Right lobe of liver (tissue), 6 donors: Measurements from ENCODE around the gene CALU. TPM values are rescaled to one million over a fixed set of nuclear protein-coding genes. Genes with fewer than 3 reads are reported as not detected.

Source experiments
- ATAC-seq, 4 donors: fragments of 200-7000 bp; cut with Tn5 transposase; one replicate each; pipeline ENCODE4 v1.9.1; 2020; ENCODE audit warnings: mild to moderate bottlenecking in 4 of 4, moderate library complexity in 4 of 4
- DNase-seq, 3 donors: peaks; one replicate each; pipeline ENCODE4 v3.0.0-alpha.2; 2020
- H3K27ac ChIP-seq, 3 donors: fragments of 200-600 bp; one replicate each; pipeline ENCODE4 v1.8.0; 2022
- H3K27me3 ChIP-seq, 2 donors: fragments of 200-600 bp; one replicate each; pipeline ENCODE4 v1.8.0; 2022
- H3K36me3 ChIP-seq, 4 donors: fragments of 200-600 bp; sonication (generic) in 1 of 4; one replicate each; pipeline versions ENCODE4 v1.5.1 to v1.8.0; 2017 to 2022; ENCODE audit warnings: control low read depth in 1 of 4
- H3K4me1 ChIP-seq, 4 donors: fragments of 200-600 bp; sonication (generic) in 1 of 4; one replicate each; pipeline versions ENCODE4 v1.5.1 to v1.8.0; 2017 to 2022; ENCODE audit warnings: control low read depth in 1 of 4
- H3K4me3 ChIP-seq, 3 donors: fragments of 200-600 bp; one replicate each; pipeline ENCODE4 v1.8.0; 2022
- H3K9me3 ChIP-seq, 4 donors: fragments of 200-600 bp; sonication (generic) in 1 of 4; one replicate each; pipeline versions ENCODE4 v1.5.1 to v1.8.0; 2017 to 2022; ENCODE audit warnings: control low read depth in 1 of 4
- CTCF ChIP-seq, 4 donors: fragments of 200-600 bp in 3 of 4; fragments of 450-650 bp in 1 of 4; IDR thresholded peaks; one replicate each; pipeline versions ENCODE4 v1.5.1 to v1.8.0; 2016 to 2022; ENCODE audit warnings: antibody characterized with exemption in 4 of 4, mild to moderate bottlenecking in 2 of 4
- POLR2A ChIP-seq: fragments of 450-650 bp; IDR thresholded peaks from one replicate; pipeline ENCODE4 v1.6.1; 2017; ENCODE audit warnings: antibody characterized with exemption, mild to moderate bottlenecking
- WGBS: methylation state at CpG from one replicate; pipeline ENCODE4 v1.1.6; 2018; ENCODE audit warnings: low coverage, low lambda C conversion rate; ENCODE audit not compliant: insufficient coverage; ENCODE audit errors: missing lambda C conversion rate; 5-methylcytosine and 5-hydroxymethylcytosine counted together
- intact Hi-C, 2 donors: fragments of 100-400 bp; cut with DNase I; formaldehyde crosslinking; loops; one replicate each; pipeline versions ENCODE4 v1.11.2 to v1.14.1; 2022
- total RNA-seq, 6 experiments: library from RNA; depleted of rRNA in 2 of 6; stranded (reverse); fragments of >200 nt in 2 of 6; fragmentation: NEBNext Ultra II Directional in 3 of 6; extraction: Animal tissue kit (Norgen Biotek cat#: 25700) in 3 of 6; gene quantifications; one replicate each; pipeline versions ENCODE4 v1.1.0 to v1.2.4, GENCODE V29; 2016 to 2023
- donor health status: DM: no; HTN: yes; CAD: no.
- donor health status: DM: no; HTN: no; CAD: no.
- donor health status: DM: no; HTN: no; CAD: no.
- donor health status: DM: no; HTN: yes; CAD: no.
- donor health status: DM: no; HTN: yes; CAD: no.

Gene CALU
- total RNA-seq, 6 experiments from 2014 or later: 25.4 to 48.3 (median 42.1) TPM

GRCh38 chr7:128770233-128770632 is 31.1 kb downstream of the CALU start:
- no peak for DNase-seq
- ATAC-seq: no peak
- no peaks in the 10 kb centered on the region for H3K9me3 ChIP-seq
- TF ChIP-seq POLR2A (no peak), CTCF (IDR thresholded peaks at IDR 0.05) (no peak)
- no peak overlapping the region for H3K4me3 ChIP-seq
- no peak overlapping the region for H3K27ac ChIP-seq
- H3K27me3 ChIP-seq: no peaks in the 10 kb centered on the region
- no peaks in the 10 kb centered on the region for H3K4me1 ChIP-seq
- WGBS: 27% methylated on average over 2 of the region's 2 CpGs
- intact Hi-C loops: no loop called here
- peaks cover 5 to 49% (median 27%) of the 10 kb centered on the region in 4 donors for H3K36me3 ChIP-seq

GRCh38 chr7:128773604-128774003 is 34.4 kb downstream of the CALU start:
- Histone ChIP-seq H3K4me3 (no peak overlapping the region), H3K27ac (no peak overlapping the region), H3K36me3 (peaks cover 0 to 30% (median 14%) of the 10 kb centered on the region in 4 donors), H3K9me3 (peaks cover 0 to 4% (median 0%) of the 10 kb centered on the region in 4 donors), H3K27me3 (no peaks in the 10 kb centered on the region), H3K4me1 (no peaks in the 10 kb centered on the region)
- no peak for TF ChIP-seq POLR2A
- no peak for TF ChIP-seq CTCF (IDR thresholded peaks at IDR 0.05)
- ATAC-seq (peak in 1 of 4 donors; percentile 27), DNase-seq (no peak)
- 96% methylated on average over 4 of the region's 12 CpGs for WGBS
- intact Hi-C loops: no loop called here

GRCh38 chr7:128774029-128774689 is 35.0 kb downstream of the CALU start:
- 94% methylated on average over 8 of the region's 13 CpGs for WGBS
- H3K9me3 ChIP-seq: peaks cover 0 to 4% (median 0%) of the 10 kb centered on the region in 4 donors
- H3K4me3 ChIP-seq: no peak overlapping the region
- intact Hi-C loops: no loop called here
- H3K27ac ChIP-seq: no peak overlapping the region
- no peak for TF ChIP-seq POLR2A
- no peak for TF ChIP-seq CTCF (IDR thresholded peaks at IDR 0.05)
- ATAC-seq: peak in 1 of 4 donors; percentile 8
- H3K36me3 ChIP-seq: peaks cover 0 to 26% (median 11%) of the 10 kb centered on the region in 4 donors
- DNase-seq: no peak
- H3K4me1 ChIP-seq: no peaks in the 10 kb centered on the region
- H3K27me3 ChIP-seq: no peaks in the 10 kb centered on the region

GRCh38 chr7:128774921-128775320 is 35.8 kb downstream of the CALU start:
- Histone ChIP-seq H3K9me3 (peaks cover 0 to 4% (median 0%) of the 10 kb centered on the region in 4 donors), H3K36me3 (peaks cover 0 to 18% (median 6%) of the 10 kb centered on the region in 4 donors), H3K27me3 (no peaks in the 10 kb centered on the region), H3K4me1 (no peaks in the 10 kb centered on the region), H3K4me3 (no peak overlapping the region), H3K27ac (no peak overlapping the region)
- intact Hi-C loops: no loop called here
- WGBS: 66% methylated on average over 4 of the region's 7 CpGs
- no peak for TF ChIP-seq CTCF (IDR thresholded peaks at IDR 0.05)
- ATAC-seq: peak in 2 of 4 donors; percentile 14 to 39
- DNase-seq: no peak
